Activated naive CD8-positive, alpha-beta T cell treated with anti-CD3 and anti-CD28 coated beads for 36 hours (primary cell): Measurements from ENCODE around the gene GRAMD2A. TPM values are rescaled to one million over a fixed set of nuclear protein-coding genes. Genes with fewer than 3 reads are reported as not detected.

Experiments
- DNase-seq: peaks from one replicate; pipeline ENCODE4 v3.0.0; 2021
- H3K27ac Mint-ChIP-seq: one replicate; pipeline ENCODE4 v1.8.0; 2022; ENCODE audit warnings: mild to moderate bottlenecking, moderate library complexity, mixed read lengths
- H3K27me3 Mint-ChIP-seq: one replicate; pipeline ENCODE4 v1.8.0; 2022; ENCODE audit warnings: mild to moderate bottlenecking, mixed read lengths
- H3K36me3 Mint-ChIP-seq: one replicate; pipeline ENCODE4 v1.8.0; 2021; ENCODE audit warnings: mild to moderate bottlenecking, mixed read lengths
- H3K4me1 Mint-ChIP-seq: one replicate; pipeline ENCODE4 v1.8.0; 2021; ENCODE audit warnings: mixed read lengths
- H3K4me3 Mint-ChIP-seq: one replicate; pipeline ENCODE4 v1.8.0; 2022; ENCODE audit warnings: mild to moderate bottlenecking, moderate library complexity, mixed read lengths
- H3K9me3 Mint-ChIP-seq: one replicate; pipeline ENCODE4 v1.8.0; 2022; ENCODE audit warnings: mixed read lengths
- total RNA-seq, 2 experiments: library from RNA; stranded (reverse); gene quantifications; one replicate each; pipeline ENCODE4 v1.2.3, GENCODE V29; 2021

The GRAMD2A gene
- total RNA-seq, 2 experiments from 2014 or later = not detected

DNA sequence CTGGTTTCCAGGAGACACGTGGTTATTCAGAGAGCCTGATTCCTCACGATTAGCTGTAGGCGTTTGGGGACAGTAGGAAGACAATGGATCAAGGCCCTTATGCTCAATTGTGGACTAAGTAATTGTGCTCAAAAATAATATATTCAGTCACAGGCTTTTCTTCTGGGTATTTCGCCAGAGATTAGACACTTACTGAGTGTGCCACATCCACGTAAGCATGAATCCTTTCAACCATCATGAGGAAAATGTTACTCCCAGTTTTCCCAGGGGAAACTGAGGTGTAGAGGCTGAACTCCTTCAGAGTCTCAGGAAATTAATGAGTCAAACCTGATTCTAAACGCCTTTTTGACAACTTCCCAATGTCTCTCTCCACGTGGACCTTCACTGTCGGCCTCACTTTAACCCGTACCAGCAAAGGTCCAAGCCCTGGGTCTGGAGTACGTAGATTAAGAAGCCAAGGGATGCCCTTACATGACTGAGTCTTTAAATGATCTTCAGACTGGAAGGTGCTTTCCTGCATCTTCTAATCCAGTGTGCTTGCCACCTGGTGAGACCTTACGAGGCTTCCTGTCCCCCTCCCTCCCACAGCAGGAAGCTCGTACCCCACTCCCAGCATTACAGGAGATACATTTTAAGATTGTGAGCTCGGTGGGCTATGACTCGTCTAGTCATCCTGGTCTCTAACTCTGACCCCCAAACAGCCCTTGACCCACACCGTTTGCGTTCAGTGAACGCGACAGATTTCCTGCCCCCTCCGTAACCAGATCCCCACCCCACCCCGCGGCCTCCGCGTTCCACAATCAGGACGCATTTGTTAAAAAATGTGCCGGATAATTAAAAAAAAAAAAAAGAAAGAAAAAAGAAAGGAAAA is 31.7 kb upstream of the GRAMD2A start:
- H3K36me3 Mint-ChIP-seq = peaks cover 52% of the 10 kb centered on the region
- H3K4me1 Mint-ChIP-seq = peaks cover 44% of the 10 kb centered on the region
- H3K27me3 Mint-ChIP-seq = peaks cover 14% of the 10 kb centered on the region
- peak overlapping the region; percentile 100 for H3K4me3 Mint-ChIP-seq
- no peaks in the 10 kb centered on the region for H3K9me3 Mint-ChIP-seq
- H3K27ac Mint-ChIP-seq = peak overlapping the region; percentile 100
- DNase-seq = peak; percentile 39

DNA sequence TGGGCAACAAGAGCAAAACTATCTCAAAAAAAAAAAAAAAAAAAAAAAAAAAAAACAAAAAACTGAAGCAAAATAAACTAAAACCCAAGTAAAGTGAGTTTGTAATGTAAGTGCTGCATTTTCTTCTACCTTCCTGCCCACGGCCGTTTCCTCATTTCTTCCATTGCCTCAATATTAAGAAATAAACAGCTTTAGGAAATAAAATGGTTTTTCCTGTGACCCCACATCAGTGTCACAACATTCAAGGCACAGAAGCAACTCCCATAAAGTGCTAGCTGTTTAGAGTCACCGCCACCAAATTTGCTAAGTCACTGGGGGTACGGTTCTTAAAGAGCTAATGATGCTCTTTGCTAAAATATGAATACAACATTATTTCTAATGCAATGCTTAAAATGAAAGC is 30.1 kb upstream of the GRAMD2A start:
- peaks cover 52% of the 10 kb centered on the region for H3K4me1 Mint-ChIP-seq
- peak overlapping the region; percentile 100 for H3K4me3 Mint-ChIP-seq
- H3K36me3 Mint-ChIP-seq = peaks cover 65% of the 10 kb centered on the region
- H3K9me3 Mint-ChIP-seq = no peaks in the 10 kb centered on the region
- DNase-seq = no peak
- peak overlapping the region; percentile 100 for H3K27ac Mint-ChIP-seq
- H3K27me3 Mint-ChIP-seq = peaks cover 14% of the 10 kb centered on the region

DNA sequence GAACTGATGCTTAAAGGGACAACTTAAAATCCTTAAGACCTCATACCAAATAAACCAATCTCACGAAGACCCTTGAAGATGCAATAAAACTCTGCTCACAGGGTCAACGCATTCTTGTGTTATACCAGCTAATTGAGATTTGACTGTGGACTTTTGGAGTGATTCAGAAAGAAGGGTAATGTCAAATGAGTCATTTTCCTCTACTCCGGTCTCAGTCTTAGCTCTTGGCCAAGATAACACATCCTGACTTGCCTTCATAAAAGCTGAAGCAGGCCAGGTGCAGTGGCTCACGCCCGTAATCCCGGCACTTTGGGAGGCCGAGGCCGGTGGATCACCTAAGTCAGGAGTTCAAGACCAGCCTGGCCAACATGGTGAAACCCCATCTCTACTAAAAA is 29.6 kb upstream of the GRAMD2A start:
- peak; percentile 54 for DNase-seq
- Mint-ChIP-seq H3K4me1 (peaks cover 52% of the 10 kb centered on the region), H3K9me3 (no peaks in the 10 kb centered on the region), H3K4me3 (peak overlapping the region; percentile 100), H3K27me3 (peaks cover 14% of the 10 kb centered on the region), H3K27ac (peak overlapping the region; percentile 100), H3K36me3 (peaks cover 70% of the 10 kb centered on the region)

DNA sequence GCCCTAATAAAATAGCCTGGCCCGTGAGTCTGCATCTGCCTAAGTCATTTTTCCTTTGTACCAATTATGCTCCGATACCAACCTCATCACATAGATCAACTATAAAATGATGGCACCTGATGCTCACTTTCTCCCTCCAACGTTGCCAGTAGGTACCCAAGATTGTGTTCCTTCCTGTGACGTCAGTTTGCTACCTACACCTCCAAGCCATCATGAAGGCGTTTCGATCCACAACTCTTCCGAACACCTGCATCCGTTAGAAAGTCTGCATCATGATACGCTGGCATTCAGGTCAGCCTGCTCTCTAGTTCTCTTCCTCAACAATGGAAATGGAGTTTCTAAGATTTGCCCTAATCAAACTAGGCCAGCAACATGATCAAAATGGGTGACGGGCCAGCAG is 25.7 kb upstream of the GRAMD2A start:
- no peaks in the 10 kb centered on the region for H3K9me3 Mint-ChIP-seq
- peak overlapping the region; percentile 32 for H3K27ac Mint-ChIP-seq
- peak overlapping the region; percentile 24 for H3K4me3 Mint-ChIP-seq
- peaks cover 76% of the 10 kb centered on the region for H3K36me3 Mint-ChIP-seq
- H3K4me1 Mint-ChIP-seq = peaks cover 67% of the 10 kb centered on the region
- DNase-seq = no peak
- H3K27me3 Mint-ChIP-seq = peaks cover 1% of the 10 kb centered on the region

DNA sequence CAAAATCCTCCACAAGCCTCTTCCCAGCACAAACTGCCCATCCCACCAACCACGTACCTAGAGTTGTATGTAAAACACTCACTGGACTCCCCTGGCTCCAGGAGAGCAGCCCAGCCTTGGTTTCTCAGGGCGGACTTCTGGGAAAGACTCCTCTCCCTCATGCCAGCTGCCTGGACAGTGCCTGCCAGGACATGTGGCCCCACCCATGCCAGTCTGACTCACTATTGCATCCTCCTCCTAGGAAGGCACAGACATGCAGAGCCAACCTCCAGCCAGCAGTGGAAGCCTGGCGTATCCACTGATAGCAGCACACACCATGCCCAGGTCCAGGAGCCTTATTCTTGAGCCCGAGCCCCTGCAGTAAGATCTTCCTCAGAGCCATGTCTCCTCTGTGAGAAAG is 24.8 kb upstream of the GRAMD2A start:
- no peak for DNase-seq
- Mint-ChIP-seq H3K4me3 (peak overlapping the region; percentile 42), H3K27me3 (no peaks in the 10 kb centered on the region)

DNA sequence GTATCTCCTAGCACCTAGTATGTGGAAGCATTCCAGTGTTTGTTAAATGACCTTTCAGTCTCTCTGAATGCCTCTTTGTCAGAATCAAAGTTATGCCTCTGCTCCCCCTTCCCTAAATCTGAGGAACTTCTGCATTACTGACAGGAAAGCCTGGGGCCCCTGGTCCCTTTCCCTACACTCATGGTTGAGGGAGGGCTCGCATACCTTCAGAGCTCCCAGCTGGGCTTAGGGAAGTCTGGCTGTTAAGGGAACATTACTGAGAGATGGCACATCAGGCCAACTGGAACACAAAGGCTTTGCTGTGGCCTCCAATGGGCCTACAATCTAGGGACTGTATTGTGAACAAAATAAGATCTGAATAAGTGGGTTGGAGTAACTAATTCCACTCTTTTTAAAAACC is 23.1 kb upstream of the GRAMD2A start:
- Mint-ChIP-seq H3K27ac (peak overlapping the region; percentile 68), H3K9me3 (no peaks in the 10 kb centered on the region), H3K4me1 (peaks cover 53% of the 10 kb centered on the region), H3K4me3 (no peak overlapping the region), H3K36me3 (peaks cover 59% of the 10 kb centered on the region), H3K27me3 (no peaks in the 10 kb centered on the region)
- no peak for DNase-seq

More for the DNA sequence above, 24.8 kb upstream of the GRAMD2A start:
- Mint-ChIP-seq H3K9me3 (no peaks in the 10 kb centered on the region), H3K4me1 (peaks cover 63% of the 10 kb centered on the region), H3K27ac (peak overlapping the region; percentile 72), H3K36me3 (peaks cover 72% of the 10 kb centered on the region)

DNA sequence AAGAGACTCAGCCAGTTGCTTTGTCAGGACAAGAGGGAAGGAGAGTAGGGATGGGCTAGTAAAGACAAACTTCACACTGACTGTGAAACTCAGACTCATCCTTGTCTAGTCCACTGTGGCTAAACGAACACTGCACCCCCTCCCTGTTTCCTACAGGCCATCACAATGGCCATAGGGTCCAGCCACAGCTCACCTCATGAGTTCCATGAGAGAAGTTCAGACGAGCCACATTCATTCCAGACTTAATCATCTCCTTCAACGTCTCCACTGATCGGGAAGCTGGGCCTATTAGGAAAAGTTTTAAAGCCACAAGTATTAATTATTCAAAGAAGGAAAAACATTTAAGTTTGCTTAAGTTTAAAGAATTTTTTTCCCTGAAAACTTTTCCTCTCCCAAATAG is 19.6 kb upstream of the GRAMD2A start:
- Mint-ChIP-seq H3K9me3 (no peaks in the 10 kb centered on the region), H3K4me1 (peaks cover 26% of the 10 kb centered on the region), H3K36me3 (peaks cover 47% of the 10 kb centered on the region), H3K4me3 (no peak overlapping the region), H3K27me3 (no peaks in the 10 kb centered on the region), H3K27ac (no peak overlapping the region)
- DNase-seq = no peak

DNA sequence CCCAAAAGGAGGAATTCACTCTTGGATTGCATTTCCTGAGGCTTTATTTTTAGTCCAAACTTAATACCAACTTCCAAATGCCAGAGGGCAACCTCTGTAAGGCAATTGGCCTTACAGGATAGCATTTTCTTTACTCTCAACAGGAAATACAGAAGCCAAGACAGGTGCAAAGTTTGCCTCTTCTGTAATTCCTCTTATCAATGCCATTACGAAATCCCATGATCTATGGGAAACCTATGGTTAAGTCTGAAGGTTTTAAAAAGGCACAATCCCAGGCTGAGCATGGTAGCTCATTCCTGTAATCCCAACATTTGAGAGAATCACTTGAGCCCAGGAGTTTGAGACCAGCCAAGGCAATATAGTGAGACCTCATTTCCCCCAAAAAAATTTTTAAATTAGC is 18.5 kb upstream of the GRAMD2A start:
- H3K27me3 Mint-ChIP-seq = no peaks in the 10 kb centered on the region
- DNase-seq = no peak
- no peaks in the 10 kb centered on the region for H3K9me3 Mint-ChIP-seq
- H3K4me1 Mint-ChIP-seq = peaks cover 19% of the 10 kb centered on the region
- no peak overlapping the region for H3K27ac Mint-ChIP-seq
- H3K36me3 Mint-ChIP-seq = peaks cover 48% of the 10 kb centered on the region
- H3K4me3 Mint-ChIP-seq = no peak overlapping the region

DNA sequence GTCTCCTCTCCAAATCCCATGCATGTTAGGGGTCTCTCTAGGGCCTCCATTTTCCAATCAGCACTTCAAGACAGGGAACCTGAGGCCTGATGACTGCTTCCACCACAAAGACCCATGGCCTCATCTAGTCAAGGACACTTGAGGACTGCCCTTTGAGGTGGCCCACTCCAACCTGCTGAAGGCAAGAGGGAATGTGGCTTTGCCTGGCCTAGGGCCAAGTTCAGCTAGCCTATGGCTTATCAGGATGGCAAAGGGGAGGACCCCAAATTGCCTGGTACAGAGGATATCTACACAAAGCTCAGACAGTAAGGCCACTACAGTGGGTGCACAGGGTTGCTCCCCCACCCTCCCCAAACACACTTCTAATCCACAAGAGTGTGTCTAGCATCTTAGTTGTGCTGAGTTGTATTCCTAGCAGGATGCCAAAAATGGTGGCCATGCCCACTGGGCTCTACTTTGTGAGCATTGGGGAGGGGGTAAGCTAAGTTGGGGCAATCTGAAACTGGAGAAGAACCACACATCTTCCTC is 10.0 kb upstream of the GRAMD2A start:
- no peak for DNase-seq
- Mint-ChIP-seq H3K4me1 (peaks cover 21% of the 10 kb centered on the region), H3K36me3 (peaks cover 78% of the 10 kb centered on the region), H3K27me3 (no peaks in the 10 kb centered on the region), H3K27ac (no peak overlapping the region), H3K9me3 (no peaks in the 10 kb centered on the region), H3K4me3 (no peak overlapping the region)

DNA sequence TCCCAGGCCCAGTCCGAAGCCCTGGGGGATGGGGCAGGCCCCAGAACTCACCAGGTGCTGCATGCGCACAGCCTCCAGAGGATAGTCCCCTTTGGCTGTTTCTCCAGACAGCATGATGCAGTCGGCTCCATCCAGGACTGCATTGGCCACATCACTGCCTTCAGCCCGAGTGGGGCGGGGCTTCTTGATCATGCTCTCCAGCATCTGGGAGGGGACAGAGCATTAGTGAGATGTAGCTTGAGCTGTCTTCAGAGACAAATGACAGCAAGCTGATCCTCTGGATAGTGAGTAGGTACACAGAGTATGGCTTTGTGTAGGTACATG is 9.1 kb upstream of the GRAMD2A start:
- peaks cover 21% of the 10 kb centered on the region for H3K4me1 Mint-ChIP-seq
- no peak overlapping the region for H3K4me3 Mint-ChIP-seq
- no peaks in the 10 kb centered on the region for H3K27me3 Mint-ChIP-seq
- no peak overlapping the region for H3K27ac Mint-ChIP-seq
- DNase-seq = no peak
- H3K36me3 Mint-ChIP-seq = peaks cover 80% of the 10 kb centered on the region
- H3K9me3 Mint-ChIP-seq = no peaks in the 10 kb centered on the region

DNA sequence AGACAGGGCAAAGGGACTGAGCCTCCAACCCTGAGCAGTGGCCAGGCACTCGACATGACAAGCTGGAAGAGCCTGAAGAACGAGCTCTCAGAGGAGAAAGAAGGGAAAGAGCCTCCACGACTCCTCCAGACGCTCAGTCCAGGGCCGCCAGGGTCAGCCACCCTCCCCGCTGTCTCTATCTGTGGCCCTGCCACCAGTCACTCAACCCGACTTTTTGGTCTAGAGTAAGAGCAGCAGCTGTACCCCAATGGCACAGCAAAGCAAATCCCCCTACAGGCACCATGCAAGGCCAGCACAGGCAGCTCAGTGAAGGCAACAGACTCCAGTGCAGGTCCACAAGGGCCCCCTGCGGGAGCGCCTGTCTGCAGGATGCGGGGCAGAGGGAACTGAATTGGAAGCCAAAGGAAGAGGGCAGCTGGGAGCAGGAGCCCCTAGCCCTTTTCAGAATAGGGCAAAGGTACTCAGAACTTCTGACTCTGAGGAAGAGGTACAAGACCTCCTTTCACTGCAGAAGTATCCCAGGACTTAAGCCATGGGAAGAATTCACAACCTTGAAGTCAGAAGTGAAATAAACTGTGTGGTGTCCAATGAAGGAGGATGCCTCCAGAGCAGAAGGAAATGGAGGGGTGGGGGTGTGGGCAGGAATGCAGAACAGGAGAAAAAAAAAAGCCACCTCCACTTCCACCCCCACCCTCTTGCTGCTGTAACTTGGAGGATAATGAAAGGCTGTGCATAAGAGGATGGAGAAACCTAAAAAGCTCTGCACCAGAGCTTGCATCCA is 8.5 kb upstream of the GRAMD2A start:
- Mint-ChIP-seq H3K4me3 (no peak overlapping the region), H3K27ac (peak overlapping the region; percentile 38), H3K9me3 (no peaks in the 10 kb centered on the region), H3K36me3 (peaks cover 75% of the 10 kb centered on the region), H3K27me3 (no peaks in the 10 kb centered on the region), H3K4me1 (peaks cover 19% of the 10 kb centered on the region)
- no peak for DNase-seq

DNA sequence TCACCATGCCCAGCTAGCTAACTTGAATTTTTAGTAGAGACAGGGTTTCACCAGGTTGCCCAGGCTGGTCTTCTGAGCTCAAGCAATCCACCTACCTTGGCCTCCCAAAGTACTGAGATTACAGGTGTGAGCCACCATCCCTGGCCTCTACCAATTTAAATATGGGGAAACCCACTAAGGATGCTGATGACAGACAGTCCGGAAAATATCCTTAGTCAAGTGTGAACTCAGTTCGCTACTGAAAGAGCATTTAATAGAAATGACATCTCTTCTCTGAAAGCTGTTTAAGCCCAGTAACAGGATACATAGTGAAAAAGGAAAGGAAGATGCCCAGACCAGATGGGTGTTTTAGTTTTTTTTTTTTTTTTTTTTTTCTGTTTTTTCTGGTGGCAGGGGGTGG is 7.7 kb upstream of the GRAMD2A start:
- no peaks in the 10 kb centered on the region for H3K27me3 Mint-ChIP-seq
- peak overlapping the region; percentile 38 for H3K27ac Mint-ChIP-seq
- no peak for DNase-seq
- H3K4me1 Mint-ChIP-seq = peaks cover 21% of the 10 kb centered on the region
- H3K36me3 Mint-ChIP-seq = peaks cover 76% of the 10 kb centered on the region
- no peaks in the 10 kb centered on the region for H3K9me3 Mint-ChIP-seq
- H3K4me3 Mint-ChIP-seq = no peak overlapping the region

DNA sequence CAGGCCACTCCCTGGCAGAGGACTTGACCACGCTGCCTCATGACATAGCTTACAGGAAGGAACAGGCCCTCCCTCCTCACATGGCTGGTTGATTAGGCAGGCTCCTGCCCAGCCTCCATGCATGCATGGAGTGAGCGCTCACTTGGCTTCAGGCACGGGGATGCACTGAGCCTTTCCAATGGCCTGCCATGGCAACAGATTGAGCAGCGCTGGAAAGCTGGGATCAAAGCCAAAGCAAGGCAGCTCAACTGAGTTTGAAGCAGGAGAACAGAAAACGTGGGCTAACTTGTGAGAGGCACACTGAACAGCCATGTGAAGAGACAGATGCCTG is 5.9 kb upstream of the GRAMD2A start:
- Mint-ChIP-seq H3K4me3 (no peak overlapping the region), H3K27ac (peak overlapping the region; percentile 32), H3K4me1 (peaks cover 23% of the 10 kb centered on the region), H3K27me3 (no peaks in the 10 kb centered on the region), H3K36me3 (peaks cover 78% of the 10 kb centered on the region), H3K9me3 (no peaks in the 10 kb centered on the region)
- no peak for DNase-seq

DNA sequence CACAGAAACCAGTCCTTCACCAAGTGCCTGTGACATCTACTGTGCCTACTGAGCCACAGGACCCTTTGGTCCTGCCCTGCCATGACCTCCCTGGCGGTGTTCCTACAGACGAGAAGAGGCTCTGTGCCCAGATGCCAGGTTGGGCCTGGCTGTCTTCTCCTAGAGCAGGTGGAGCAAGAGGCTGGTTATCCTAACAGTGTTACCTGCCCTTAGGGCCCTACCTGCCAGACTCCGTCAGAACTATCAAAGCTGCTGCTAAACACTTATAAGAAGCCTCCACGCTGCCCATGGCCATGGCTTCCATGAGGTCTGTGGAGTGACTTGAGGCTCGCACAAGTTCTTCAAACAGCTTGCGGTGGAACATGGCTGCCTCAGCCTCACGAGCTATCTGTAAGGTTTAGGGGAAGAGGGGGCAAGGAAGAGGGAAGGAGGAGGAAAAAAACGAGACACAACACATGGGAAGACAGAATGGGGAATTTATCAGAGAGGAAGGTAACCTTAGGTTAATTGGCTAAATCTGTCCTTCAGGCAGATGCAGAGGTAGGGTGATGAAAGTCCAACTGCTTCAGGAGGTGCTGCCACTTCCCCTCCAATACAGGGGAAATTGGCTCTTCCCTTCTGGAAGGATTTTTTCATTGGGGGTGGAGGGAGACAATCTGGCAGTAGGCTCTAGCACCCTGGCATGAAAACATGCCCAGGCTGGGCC is 5.4 kb upstream of the GRAMD2A start:
- peak overlapping the region; percentile 50 for H3K27ac Mint-ChIP-seq
- DNase-seq = no peak
- H3K4me3 Mint-ChIP-seq = no peak overlapping the region
- H3K4me1 Mint-ChIP-seq = peaks cover 24% of the 10 kb centered on the region
- no peaks in the 10 kb centered on the region for H3K9me3 Mint-ChIP-seq
- peaks cover 80% of the 10 kb centered on the region for H3K36me3 Mint-ChIP-seq
- peaks cover 2% of the 10 kb centered on the region for H3K27me3 Mint-ChIP-seq

DNA sequence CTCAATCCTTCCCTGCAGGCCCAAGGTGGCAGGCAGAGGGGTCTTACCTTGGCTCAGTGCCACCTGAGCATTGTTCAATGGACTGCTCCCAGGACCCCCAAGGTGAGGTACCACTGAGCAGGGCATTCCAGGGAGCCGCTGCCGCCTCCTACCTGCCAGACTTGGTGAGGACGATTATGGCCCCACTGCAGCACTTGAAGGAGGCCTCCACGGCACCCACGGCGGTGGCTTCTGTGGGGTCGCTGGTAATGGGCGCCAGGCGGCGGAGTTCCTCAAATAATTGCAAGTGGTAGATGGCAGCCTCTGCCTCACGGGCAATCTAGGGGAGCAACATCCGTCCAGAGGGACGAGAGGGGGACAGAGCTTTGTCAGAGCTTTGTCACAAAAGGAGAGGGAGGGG is 4.7 kb upstream of the GRAMD2A start:
- Mint-ChIP-seq H3K27me3 (peaks cover 6% of the 10 kb centered on the region), H3K36me3 (peaks cover 77% of the 10 kb centered on the region), H3K27ac (peak overlapping the region; percentile 50), H3K4me3 (no peak overlapping the region), H3K4me1 (peaks cover 26% of the 10 kb centered on the region), H3K9me3 (no peaks in the 10 kb centered on the region)
- DNase-seq = no peak
